Gastrocnemius medialis (tissue), 4 donors: ENCODE measurements around the gene MILR1. TPM values are rescaled to one million over a fixed set of nuclear protein-coding genes. Genes with fewer than 3 reads are reported as not detected.

Experiments
- ATAC-seq, 2 donors: fragments of 150-250 bp; one replicate each; pipeline ENCODE4 v1.9.1; 2016
- DNase-seq, 2 donors: peaks; one replicate each; pipeline ENCODE4 v3.0.0-alpha.2; 2019
- H3K27ac ChIP-seq, 4 donors: fragments of 200-600 bp; sonication (generic); 1 replicate in 1 of 4; 2 replicates in 3 of 4; pipeline ENCODE4 v1.5.1; 2016 to 2018; ENCODE audit warnings: mild to moderate bottlenecking in 2 of 4, moderate library complexity in 1 of 4
- H3K27me3 ChIP-seq, 3 donors: fragments of 200-600 bp; sonication (generic) in 2 of 3; 1 replicate in 1 of 3; 2 replicates in 2 of 3; pipeline versions ENCODE4 v1.5.1 to v1.6.0; 2016 to 2019; ENCODE audit warnings: mild to moderate bottlenecking in 1 of 3, moderate library complexity in 1 of 3
- H3K36me3 ChIP-seq, 2 donors: fragments of 200-600 bp; sonication (generic) in 1 of 2; one replicate each; pipeline ENCODE4 v1.5.1; 2017 to 2018
- H3K4me1 ChIP-seq, 2 donors: fragments of 200-600 bp; sonication (generic) in 1 of 2; one replicate each; pipeline ENCODE4 v1.5.1; 2016 to 2017; ENCODE audit warnings: mild to moderate bottlenecking in 2 of 2
- H3K4me3 ChIP-seq, 4 donors: fragments of 200-600 bp; sonication (generic) in 3 of 4; 1 replicate in 1 of 4; 2 replicates in 3 of 4; pipeline ENCODE4 v1.5.1; 2016 to 2019; ENCODE audit warnings: mild to moderate bottlenecking in 2 of 4
- H3K9me3 ChIP-seq, 3 donors: fragments of 200-600 bp; sonication (generic) in 2 of 3; 1 replicate in 1 of 3; 2 replicates in 2 of 3; pipeline ENCODE4 v1.5.1; 2016 to 2019
- POLR2A ChIP-seq, 2 donors: fragments of 450-650 bp; IDR thresholded peaks; one replicate each; pipeline ENCODE4 v1.6.1; 2017; ENCODE audit warnings: antibody characterized with exemption in 2 of 2, mild to moderate bottlenecking in 2 of 2, moderate library complexity in 2 of 2
- in situ Hi-C, 4 donors: fragments of 200-750 bp; cut with MboI; loops; one replicate each; pipeline versions ENCODE4 v1.15.0 to v1.8.0; 2017; ENCODE audit warnings: low sequenced_read_pairs in 4 of 4
- intact Hi-C: fragments of 100-400 bp; cut with DNase I; formaldehyde crosslinking; loops from one replicate; pipeline ENCODE4 v1.15.1; 2023; ENCODE audit warnings: low total_unique reads
- total RNA-seq, 4 donors: library from RNA; depleted of rRNA; stranded (reverse); fragments of >200 nt; gene quantifications; one replicate each; pipeline versions ENCODE4 v1.1.0 to v1.2.3, GENCODE V29; 2016
- TF ChIP-seq, protein P1 (sequence below), 5 experiments: fragments of 450-650 bp in 3 of 5; fragments of 200-600 bp in 2 of 5; sonication (generic) in 2 of 5; IDR thresholded peaks in 4 of 5; conservative IDR thresholded peaks in 1 of 5; 1 replicate in 4 of 5; 2 replicates in 1 of 5; pipeline ENCODE4 v1.5.1; 2016 to 2019; ENCODE audit warnings: antibody characterized with exemption in 5 of 5, mild to moderate bottlenecking in 3 of 5, moderate library complexity in 3 of 5

Gene MILR1, protein sequence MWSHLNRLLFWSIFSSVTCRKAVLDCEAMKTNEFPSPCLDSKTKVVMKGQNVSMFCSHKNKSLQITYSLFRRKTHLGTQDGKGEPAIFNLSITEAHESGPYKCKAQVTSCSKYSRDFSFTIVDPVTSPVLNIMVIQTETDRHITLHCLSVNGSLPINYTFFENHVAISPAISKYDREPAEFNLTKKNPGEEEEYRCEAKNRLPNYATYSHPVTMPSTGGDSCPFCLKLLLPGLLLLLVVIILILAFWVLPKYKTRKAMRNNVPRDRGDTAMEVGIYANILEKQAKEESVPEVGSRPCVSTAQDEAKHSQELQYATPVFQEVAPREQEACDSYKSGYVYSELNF
- 1 to 10 TPM in 2 of 4 donors, under 1 TPM in 1, not detected in 1; 0.76 to 3.3 (median 2.2) TPM for total RNA-seq

DNA sequence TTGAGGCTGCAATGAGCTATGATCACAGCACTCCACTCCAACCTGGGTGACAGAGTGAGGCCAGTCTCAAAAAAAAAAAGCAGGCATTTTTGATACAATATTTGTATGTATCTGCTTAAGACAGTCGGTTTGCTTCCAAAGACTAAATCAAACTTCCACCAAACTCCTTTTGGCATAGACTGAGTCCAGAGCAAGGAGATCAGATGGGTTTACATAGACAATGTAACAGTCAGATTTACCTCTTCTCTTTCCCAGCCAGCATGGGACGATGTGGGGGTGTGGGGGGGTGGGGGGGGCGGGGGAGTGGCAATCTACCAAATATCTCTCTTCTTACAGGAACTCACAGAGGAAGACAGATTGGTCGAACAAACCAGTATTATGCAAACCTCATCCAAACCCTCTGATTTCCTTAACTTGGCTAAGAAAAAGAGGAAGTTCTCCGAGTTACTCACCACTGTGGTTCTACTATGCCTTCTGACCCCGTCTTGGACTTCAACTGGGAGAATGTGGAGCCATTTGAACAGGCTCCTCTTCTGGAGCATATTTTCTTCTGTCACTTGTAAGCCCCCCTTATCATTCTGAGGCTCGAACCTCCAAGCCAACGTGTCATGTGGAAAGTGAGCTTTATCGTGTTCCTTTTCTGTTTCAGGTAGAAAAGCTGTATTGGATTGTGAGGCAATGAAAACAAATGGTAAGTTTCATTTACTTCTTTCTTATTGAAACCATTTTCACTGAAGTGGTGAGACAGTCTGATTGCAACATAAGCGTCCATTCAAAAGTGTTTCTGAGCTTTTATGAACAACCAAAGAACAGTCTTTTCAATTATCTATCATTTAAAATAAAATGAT is at the start of gene MILR1:
MILR1 (plus strand) TSS at position 451 of the 848 bp plus-strand sequence; CDS start at position 505, 54 bp downstream.
- DNase-seq (peak in 1 of 2 donors; percentile 24), ATAC-seq (peak; percentile 60 to 62)
- no peak within 1 kb of the TSS for H3K4me3 ChIP-seq
- no peaks in the 10 kb centered on the region for H3K36me3 ChIP-seq
- TF ChIP-seq POLR2A (IDR thresholded peaks at IDR 0.05): no peak
- TF ChIP-seq, protein P1, sequence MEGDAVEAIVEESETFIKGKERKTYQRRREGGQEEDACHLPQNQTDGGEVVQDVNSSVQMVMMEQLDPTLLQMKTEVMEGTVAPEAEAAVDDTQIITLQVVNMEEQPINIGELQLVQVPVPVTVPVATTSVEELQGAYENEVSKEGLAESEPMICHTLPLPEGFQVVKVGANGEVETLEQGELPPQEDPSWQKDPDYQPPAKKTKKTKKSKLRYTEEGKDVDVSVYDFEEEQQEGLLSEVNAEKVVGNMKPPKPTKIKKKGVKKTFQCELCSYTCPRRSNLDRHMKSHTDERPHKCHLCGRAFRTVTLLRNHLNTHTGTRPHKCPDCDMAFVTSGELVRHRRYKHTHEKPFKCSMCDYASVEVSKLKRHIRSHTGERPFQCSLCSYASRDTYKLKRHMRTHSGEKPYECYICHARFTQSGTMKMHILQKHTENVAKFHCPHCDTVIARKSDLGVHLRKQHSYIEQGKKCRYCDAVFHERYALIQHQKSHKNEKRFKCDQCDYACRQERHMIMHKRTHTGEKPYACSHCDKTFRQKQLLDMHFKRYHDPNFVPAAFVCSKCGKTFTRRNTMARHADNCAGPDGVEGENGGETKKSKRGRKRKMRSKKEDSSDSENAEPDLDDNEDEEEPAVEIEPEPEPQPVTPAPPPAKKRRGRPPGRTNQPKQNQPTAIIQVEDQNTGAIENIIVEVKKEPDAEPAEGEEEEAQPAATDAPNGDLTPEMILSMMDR (IDR thresholded peaks at IDR 0.05 in 4 of 5, conservative IDR thresholded peaks at IDR 0.05 in 1 of 5): no peak
- H3K27ac ChIP-seq: peak within 1 kb of the TSS in 3 of 4 donors; percentile 16 to 44 (median 23)
- in situ Hi-C loops (loop anchor here in 1 of 4 donors (25.0 kb wide), 1 partner anchor 537 kb away; the partner anchor contains the start of genes CSHL1 and GH1), intact Hi-C loops (no loop called here)
- no peaks in the 10 kb centered on the region for H3K9me3 ChIP-seq
- no peaks in the 10 kb centered on the region for H3K4me1 ChIP-seq
- H3K27me3 ChIP-seq: no peaks in the 10 kb centered on the region

DNA sequence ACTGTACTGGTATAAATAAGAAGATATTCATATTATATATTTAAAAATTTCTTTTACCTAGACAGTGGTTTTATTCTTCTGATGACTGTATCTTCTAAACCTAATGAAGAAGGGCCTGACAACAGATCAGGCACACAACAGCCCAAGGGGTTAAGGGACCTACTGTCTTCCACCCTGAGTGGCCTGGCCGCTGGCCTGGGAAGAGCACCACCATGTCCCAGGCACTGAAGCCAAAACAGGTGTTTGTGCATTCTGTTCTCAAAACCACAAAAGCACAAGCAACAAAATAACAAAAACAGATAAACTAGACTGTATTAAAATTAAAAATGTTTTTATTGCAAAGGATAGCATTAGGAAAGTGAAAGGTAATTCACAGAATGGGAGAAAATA is 49.2 kb upstream of the MILR1 start:
- in situ Hi-C loops: no loop called here
- Histone ChIP-seq H3K4me3 (no peak overlapping the region), H3K9me3 (no peaks in the 10 kb centered on the region), H3K27me3 (no peaks in the 10 kb centered on the region), H3K4me1 (no peaks in the 10 kb centered on the region), H3K27ac (no peak overlapping the region), H3K36me3 (no peaks in the 10 kb centered on the region)
- TF ChIP-seq, protein P1 (IDR thresholded peaks at IDR 0.05 in 4 of 5, conservative IDR thresholded peaks at IDR 0.05 in 1 of 5): no peak
- no peak for TF ChIP-seq POLR2A (IDR thresholded peaks at IDR 0.05)
- intact Hi-C loops: no loop called here
- DNase-seq: no peak
- no peak for ATAC-seq

DNA sequence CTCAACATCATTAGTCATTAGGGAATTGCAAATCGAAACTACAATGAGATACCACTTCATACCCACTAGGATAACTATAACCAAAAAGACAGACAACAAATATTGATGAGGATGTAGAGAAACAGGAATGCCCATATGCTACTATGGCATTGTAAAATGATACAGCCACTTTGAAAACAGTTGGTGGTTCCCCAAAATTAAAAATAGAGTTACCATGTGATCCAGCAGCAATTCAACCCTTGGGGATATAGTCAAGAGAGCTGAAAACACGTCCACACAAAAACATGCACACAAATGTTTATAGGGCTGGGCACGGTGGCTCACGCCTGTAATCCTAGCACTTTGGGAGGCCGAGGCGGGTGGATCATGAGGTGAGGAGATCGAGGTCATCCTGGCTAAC is 48.3 kb upstream of the MILR1 start:
- Histone ChIP-seq H3K4me3 (no peak overlapping the region), H3K9me3 (no peaks in the 10 kb centered on the region), H3K27me3 (no peaks in the 10 kb centered on the region), H3K27ac (no peak overlapping the region), H3K4me1 (no peaks in the 10 kb centered on the region), H3K36me3 (no peaks in the 10 kb centered on the region)
- TF ChIP-seq POLR2A (IDR thresholded peaks at IDR 0.05): no peak
- TF ChIP-seq, protein P1 (IDR thresholded peaks at IDR 0.05 in 4 of 5, conservative IDR thresholded peaks at IDR 0.05 in 1 of 5): no peak
- ATAC-seq (no peak), DNase-seq (no peak)
- in situ Hi-C loops: no loop called here
- intact Hi-C loops: no loop called here

DNA sequence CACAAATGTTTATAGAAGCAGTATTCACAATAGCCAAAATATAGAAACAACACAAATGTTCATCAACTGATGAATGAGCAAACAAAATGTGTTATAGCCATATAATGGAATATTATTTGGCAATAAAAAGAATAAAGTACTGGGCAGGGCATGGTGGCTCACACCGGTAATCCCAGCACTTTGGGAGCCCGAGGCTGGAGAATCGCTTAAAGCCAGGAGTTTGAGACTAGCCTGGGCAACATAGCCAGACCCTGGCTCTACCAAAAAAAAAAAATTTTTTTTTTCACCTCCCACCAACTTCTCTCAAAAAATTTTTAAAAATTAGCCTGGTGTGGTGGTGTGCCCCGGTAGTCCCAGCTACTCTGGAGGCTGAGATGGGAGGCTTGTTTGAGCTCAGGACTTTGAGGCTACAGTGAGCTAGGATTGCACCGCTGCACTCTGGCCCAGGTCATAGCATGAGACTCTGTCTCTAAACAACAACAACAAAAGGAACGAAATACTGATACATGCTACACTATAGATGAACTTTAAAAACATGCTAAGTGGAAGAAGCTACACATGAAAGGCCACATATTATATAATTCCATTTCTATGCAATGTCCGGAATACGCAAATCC is 47.6 kb upstream of the MILR1 start:
- TF ChIP-seq, protein P1 (IDR thresholded peaks at IDR 0.05 in 4 of 5, conservative IDR thresholded peaks at IDR 0.05 in 1 of 5): no peak
- no peak for TF ChIP-seq POLR2A (IDR thresholded peaks at IDR 0.05)
- H3K4me1 ChIP-seq: no peaks in the 10 kb centered on the region
- intact Hi-C loops: no loop called here
- H3K9me3 ChIP-seq: no peaks in the 10 kb centered on the region
- H3K36me3 ChIP-seq: no peaks in the 10 kb centered on the region
- no peak overlapping the region for H3K27ac ChIP-seq
- DNase-seq (no peak), ATAC-seq (no peak)
- H3K27me3 ChIP-seq: no peaks in the 10 kb centered on the region
- no peak overlapping the region for H3K4me3 ChIP-seq
- in situ Hi-C loops: no loop called here
